HepG2 (cell line): ENCODE data around the gene DHFR. TPM values are rescaled to one million over a fixed set of nuclear protein-coding genes. Genes with fewer than 3 reads are reported as not detected.

ENCODE experiments used
- ATAC-seq: fragments of 200-7000 bp; cut with Tn5 transposase; 3 replicates; pipeline ENCODE4 v1.9.1; 2020; ENCODE audit warnings: mild to moderate bottlenecking, moderate library complexity
- BruUV-seq: library from RNA; stranded (reverse); fragments of 400-500 nt; replicated peaks from 2 replicates; lab custom pipeline; 2021; lab: Mats Ljungman, UMichigan
- CTCF ChIA-PET: fragments of 300-600 bp; formaldehyde crosslinking; extraction: SDS; loops from one replicate; lab custom pipeline; 2021; ENCODE audit warnings: low total read pairs, inconsistent platforms, low intra/inter-chr PET ratio; lab: Yijun Ruan, JAX
- POLR2A ChIA-PET: fragments of 350-600 bp; sonication (Branson Sonifier 250); formaldehyde crosslinking; loops from one replicate; lab custom pipeline; 2020; ENCODE audit warnings: antibody characterized with exemption, inconsistent platforms; lab: Yijun Ruan, JAX
- DNase-seq: peaks from one replicate; pipeline ENCODE4 v3.0.0-alpha.2; 2015; ENCODE audit warnings: low spot score
- FAIRE-seq: peaks from 3 replicates; lab custom pipeline; 2011; peaks lifted over from hg19 to GRCh38; lab: Jason Lieb, UNC
- H2AFZ ChIP-seq: one replicate; pipeline ENCODE4 v1.6.1; 2011; ENCODE audit warnings: low read length, inconsistent platforms
- H3K27ac ChIP-seq: fragments of 300-600 bp; 3 replicates; pipeline ENCODE4 v1.8.0; 2011; ENCODE audit warnings: mixed run types, mild to moderate bottlenecking, mixed read lengths, low read length, inconsistent platforms; ENCODE audit not compliant: insufficient read depth; ENCODE audit errors: extremely low read length
- H3K27me3 ChIP-seq, 2 experiments: fragments of 200-600 bp in 1 of 2; 2 replicates in 1 of 2; 3 replicates in 1 of 2; pipeline versions ENCODE4 v1.6.0 to v1.8.0; 2011; ENCODE audit warnings: low read length in 2 of 2, mild to moderate bottlenecking in 2 of 2, moderate library complexity in 2 of 2, inconsistent platforms in 1 of 2; ENCODE audit not compliant: insufficient read depth in 2 of 2, control insufficient read depth in 1 of 2
- H3K36me3 ChIP-seq, 2 experiments: fragments of 200-600 bp in 1 of 2; replicated peaks in 1 of 2; 2 replicates in 1 of 2; 3 replicates in 1 of 2; pipeline versions ENCODE4 v1.5.1 to v1.8.0; 2011; ENCODE audit warnings: low read length in 2 of 2, inconsistent platforms in 1 of 2; ENCODE audit not compliant: insufficient read depth in 2 of 2, control insufficient read depth in 1 of 2
- H3K4me1 ChIP-seq: 2 replicates; pipeline ENCODE4 v1.5.1; 2012; ENCODE audit warnings: low read length, inconsistent platforms; ENCODE audit not compliant: insufficient read depth
- H3K4me2 ChIP-seq: 2 replicates; pipeline ENCODE4 v1.6.0; 2011; ENCODE audit warnings: low read depth, low read length, inconsistent platforms
- H3K4me3 ChIP-seq, 3 experiments: fragments of 200-600 bp in 1 of 3; sonication (generic), shearing (Covaris generic) in 1 of 3; replicated peaks in 1 of 3; 2 replicates each; pipeline ENCODE4 v1.5.1; 2011 to 2016; ENCODE audit warnings: low read length in 3 of 3, inconsistent platforms in 2 of 3, low read depth in 2 of 3, mild to moderate bottlenecking in 2 of 3, control low read depth in 1 of 3, mixed read lengths in 1 of 3; ENCODE audit not compliant: insufficient read depth in 1 of 3
- H3K79me2 ChIP-seq: one replicate; pipeline ENCODE4 v1.6.1; 2011; ENCODE audit warnings: low read length, inconsistent platforms; ENCODE audit not compliant: insufficient read depth
- H3K9ac ChIP-seq: 2 replicates; pipeline ENCODE4 v1.6.0; 2011; ENCODE audit warnings: mild to moderate bottlenecking, low read depth, low read length, inconsistent platforms; ENCODE audit not compliant: insufficient read depth
- H3K9me3 ChIP-seq: 2 replicates; pipeline ENCODE4 v1.5.1; 2012; ENCODE audit warnings: mild to moderate bottlenecking, low read length
- H4K20me1 ChIP-seq: 2 replicates; pipeline ENCODE4 v1.6.0; 2011; ENCODE audit warnings: inconsistent platforms, mild to moderate bottlenecking, low read length, moderate library complexity; ENCODE audit not compliant: insufficient read depth
- ATF7 ChIP-seq, 2 experiments: fragments of 450-650 bp in 1 of 2; sonication (generic) in 1 of 2; formaldehyde crosslinking in 1 of 2; IDR thresholded peaks; 2 replicates each; pipeline versions ENCODE4 v1.4.0 to v1.6.1; 2016 to 2020; ENCODE audit warnings: antibody characterized with exemption in 1 of 2, mild to moderate bottlenecking in 1 of 2, missing genetic modification reagents in 1 of 2
- GATA4 ChIP-seq: sonication (generic); IDR thresholded peaks from 2 replicates; pipeline ENCODE4 v1.6.1; 2016; ENCODE audit warnings: antibody characterized with exemption, low read depth, borderline replicate concordance
- MATR3 ChIP-seq: sonication (generic); formaldehyde crosslinking; IDR thresholded peaks from 2 replicates; pipeline ENCODE4 v1.4.0; 2020; ENCODE audit warnings: missing genetic modification reagents
- MED8 ChIP-seq: sonication (generic); formaldehyde crosslinking; IDR thresholded peaks from 2 replicates; pipeline ENCODE4 v1.8.1; 2023; ENCODE audit warnings: mild to moderate bottlenecking, missing genetic modification reagents; ENCODE audit not compliant: insufficient replicate concordance
- PAWR ChIP-seq: sonication (generic); formaldehyde crosslinking; IDR thresholded peaks from 2 replicates; pipeline ENCODE4 v1.4.0; 2020; ENCODE audit warnings: missing genetic modification reagents, mild to moderate bottlenecking, borderline replicate concordance
- PHB2 ChIP-seq: fragments of 450-650 bp; IDR thresholded peaks from 2 replicates; pipeline ENCODE4 v1.6.1; 2018; ENCODE audit not compliant: partially characterized antibody
- SMARCE1 ChIP-seq: fragments of 450-650 bp; IDR thresholded peaks from 2 replicates; pipeline ENCODE4 v1.6.1; 2017; ENCODE audit warnings: borderline replicate concordance
- TCF12 ChIP-seq, 2 experiments: fragments of 450-650 bp in 1 of 2; sonication (generic) in 1 of 2; formaldehyde crosslinking in 1 of 2; IDR thresholded peaks; 2 replicates each; pipeline versions ENCODE4 v1.6.1 to v1.8.0; 2017 to 2022; ENCODE audit warnings: antibody characterized with exemption in 1 of 2, mild to moderate bottlenecking in 1 of 2, missing genetic modification reagents in 1 of 2, moderate library complexity in 1 of 2
- THAP7 ChIP-seq: sonication (generic); formaldehyde crosslinking; IDR thresholded peaks from 2 replicates; pipeline ENCODE4 v1.8.1; 2023; ENCODE audit warnings: mild to moderate bottlenecking, missing genetic modification reagents
- TP53 ChIP-seq: sonication (generic); formaldehyde crosslinking; conservative IDR thresholded peaks from 2 replicates; pipeline ENCODE4 v1.4.0; 2020; ENCODE audit warnings: missing genetic modification reagents
- U2AF2 ChIP-seq: fragments of 200-400 bp; formaldehyde crosslinking; IDR thresholded peaks from 2 replicates; pipeline ENCODE4 v1.6.1; 2017; ENCODE audit warnings: low read depth, mild to moderate bottlenecking, low read length
- ZNF256 ChIP-seq: sonication (generic); formaldehyde crosslinking; conservative IDR thresholded peaks from 2 replicates; pipeline ENCODE4 v1.4.0; 2020; ENCODE audit warnings: missing genetic modification reagents
- ZNF337 ChIP-seq: sonication (generic); formaldehyde crosslinking; IDR thresholded peaks from 2 replicates; pipeline ENCODE4 v1.5.1; 2020; ENCODE audit warnings: missing genetic modification reagents, low read depth, mild to moderate bottlenecking, borderline replicate concordance
- ZNF747 ChIP-seq: sonication (generic); formaldehyde crosslinking; IDR thresholded peaks from 2 replicates; pipeline ENCODE4 v1.8.1; 2023; ENCODE audit warnings: missing genetic modification reagents, mild to moderate bottlenecking, borderline replicate concordance
- ZNF768 ChIP-seq: sonication (generic); formaldehyde crosslinking; IDR thresholded peaks from 2 replicates; pipeline ENCODE4 v1.4.0; 2020; ENCODE audit warnings: missing genetic modification reagents
- ZNF790 ChIP-seq: sonication (generic); formaldehyde crosslinking; IDR thresholded peaks from 2 replicates; pipeline ENCODE4 v1.8.0; 2022; ENCODE audit warnings: missing genetic modification reagents, mild to moderate bottlenecking, borderline replicate concordance
- WGBS: methylation state at CpG from one replicate; pipeline ENCODE4 v1.1.6; 2017; ENCODE audit warnings: low lambda C conversion rate; 5-methylcytosine and 5-hydroxymethylcytosine counted together
- in situ Hi-C: cut with HindIII; loops from 2 replicates; pipeline ENCODE4 v1.10.0; 2017; ENCODE audit warnings: low pct_unique_long_range_greater_than_20kb; ENCODE audit not compliant: extremely low pct_ligation_motif_present
- intact Hi-C: fragments of 100-400 bp; cut with micrococcal nuclease; formaldehyde crosslinking; loops from one replicate; pipeline ENCODE4 v1.10.0; 2022; ENCODE audit not compliant: unreplicated experiment
- polyA plus RNA-seq, 8 experiments: library from polyadenylated mRNA; depleted of rRNA in 3 of 8; stranded (reverse) in 7 of 8; unstranded in 1 of 8; fragments of >200 nt; fragmentation: Illumina TruSeq in 4 of 8; extraction: Trizol in 4 of 8; gene quantifications; 2 replicates each; pipeline versions ENCODE4 v1.2.1 to v1.2.3, GENCODE V29; 2011 to 2016; ENCODE audit warnings: low read depth in 4 of 8, missing spikeins in 1 of 8, mixed read lengths in 1 of 8; ENCODE audit not compliant: insufficient read depth in 1 of 8
- total RNA-seq, 5 experiments: library from RNA; depleted of rRNA; stranded (reverse); fragments of >200 nt; fragmentation: Illumina TruSeq; extraction: Trizol; gene quantifications; 2 replicates each; pipeline ENCODE4 v1.2.3, GENCODE V29; 2016; ENCODE audit warnings: low read depth in 1 of 5

The DHFR gene
- total and polyA plus RNA-seq, 2 of the 13 experiments (the other 11 are each of a cell fraction or from before 2014, with no cell fraction given) = 22.8 to 59.0 TPM

GRCh38 chr5:80698369-80698768 is 43.6 kb upstream of the DHFR start:
- H3K4me2 ChIP-seq = no peak overlapping the region
- TF ChIP-seq ZNF747 (CRISPR knock-in tag) (no peak), ZNF256 (CRISPR knock-in tag) (no peak)
- WGBS = 86% methylated on average over 5 of the region's 5 CpGs
- H3K27me3 ChIP-seq = no peaks in the 10 kb centered on the region
- intact Hi-C loops (no loop called here), in situ Hi-C loops (no loop called here)
- FAIRE-seq (no peak), ATAC-seq (no peak), DNase-seq (no peak)
- ChIA-PET CTCF (no interaction called here), POLR2A (no interaction called here)
- H4K20me1 ChIP-seq = no peaks in the 10 kb centered on the region
- H3K4me3 ChIP-seq = no peak overlapping the region
- H3K36me3 ChIP-seq = peaks cover 2 to 9% of the 10 kb centered on the region in 2 experiments; a peak in 3 of 5 replicates
- no peak overlapping the region for H3K27ac ChIP-seq
- H3K9ac ChIP-seq = no peak overlapping the region
- no peaks in the 10 kb centered on the region for H3K9me3 ChIP-seq
- H2AFZ ChIP-seq = no peak overlapping the region
- no peaks in the 10 kb centered on the region for H3K79me2 ChIP-seq
- BruUV-seq = no TSS peak
- no peaks in the 10 kb centered on the region; the same call in 1 of the 2 replicates for H3K4me1 ChIP-seq

DNA sequence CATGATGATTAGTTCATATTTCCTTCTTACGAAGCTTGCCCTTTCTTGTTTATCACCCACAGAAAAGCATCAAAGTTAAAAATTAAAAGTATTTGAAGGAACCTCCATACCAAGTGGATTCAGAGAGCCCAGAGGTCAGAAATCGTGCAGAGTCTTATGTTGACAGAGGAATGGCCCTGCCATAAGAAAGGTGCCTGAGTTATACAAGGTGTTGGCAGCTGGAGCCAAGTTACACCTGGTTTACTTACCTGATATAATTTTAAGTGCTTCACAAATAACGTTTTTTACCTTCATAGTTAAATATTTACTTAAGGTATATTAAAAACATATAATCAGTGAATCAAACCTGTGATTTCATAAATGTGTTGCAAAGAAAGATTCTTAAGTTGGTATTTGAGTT is 42.3 kb upstream of the DHFR start:
- Histone ChIP-seq H3K27me3 (no peaks in the 10 kb centered on the region), H3K4me1 (no peaks in the 10 kb centered on the region; the same call in 1 of the 2 replicates), H2AFZ (no peak overlapping the region), H3K4me3 (no peak overlapping the region), H3K27ac (no peak overlapping the region), H3K9ac (no peak overlapping the region), H3K79me2 (no peaks in the 10 kb centered on the region), H4K20me1 (no peaks in the 10 kb centered on the region), H3K9me3 (no peaks in the 10 kb centered on the region), H3K36me3 (peaks cover 0 to 7% of the 10 kb centered on the region in 2 experiments; a peak in 1 of 5 replicates), H3K4me2 (no peak overlapping the region)
- FAIRE-seq = no peak
- ChIA-PET POLR2A (no interaction called here), CTCF (no interaction called here)
- DNase-seq = no peak
- no peak for ATAC-seq
- no TSS peak for BruUV-seq
- in situ Hi-C loops (no loop called here), intact Hi-C loops (no loop called here)
- WGBS = 78% methylated on average over 3 of the region's 3 CpGs
- TF ChIP-seq TCF12 (IDR thresholded peaks at IDR 0.05) (no peak), TCF12 (CRISPR knock-in tag; IDR thresholded peaks at IDR 0.05) (no peak), SMARCE1 (no peak), PAWR (CRISPR knock-in tag) (no peak), TP53 (CRISPR knock-in tag) (no peak), MED8 (no peak), ZNF337 (CRISPR knock-in tag) (no peak), ZNF768 (CRISPR knock-in tag) (no peak), U2AF2 (no peak), MATR3 (CRISPR knock-in tag) (no peak), ATF7 (IDR thresholded peaks at IDR 0.05) (no peak), ATF7 (CRISPR knock-in tag; IDR thresholded peaks at IDR 0.05) (no peak), GATA4 (no peak), PHB2 (no peak), ZNF790 (no peak), THAP7 (CRISPR knock-in tag) (no peak)
